Activated CD8-positive, alpha-beta memory T cell treated with anti-CD3 and anti-CD28 coated beads for 4 hours (primary cell): ENCODE data around the gene GPR87.

Source experiments
- DNase-seq, 2 donors: peaks; one replicate each; pipeline ENCODE4 v3.0.0-alpha.2; 2020; ENCODE audit warnings: low read depth in 2 of 2

The GPR87 gene

DNA sequence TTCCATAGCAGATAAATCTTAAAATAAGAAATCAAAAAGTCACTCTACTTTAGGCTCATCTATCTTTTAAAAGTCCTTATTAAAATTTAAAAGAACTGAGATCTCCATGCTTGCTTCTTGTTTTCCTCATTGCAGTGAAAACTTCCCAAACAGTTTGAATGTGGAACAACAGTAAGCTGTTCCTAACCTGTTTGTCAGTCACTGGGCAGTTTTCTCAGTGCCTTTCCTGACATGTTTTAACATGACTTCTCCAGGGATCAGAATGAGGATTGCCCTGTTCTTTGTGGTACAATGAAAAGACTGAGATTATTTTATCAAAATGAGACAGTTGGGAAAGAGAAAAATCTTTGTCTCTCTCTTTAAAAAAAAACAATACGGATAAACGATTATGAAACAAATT lies 774 bp downstream of the GPR87 start:
- no peak for DNase-seq

DNA sequence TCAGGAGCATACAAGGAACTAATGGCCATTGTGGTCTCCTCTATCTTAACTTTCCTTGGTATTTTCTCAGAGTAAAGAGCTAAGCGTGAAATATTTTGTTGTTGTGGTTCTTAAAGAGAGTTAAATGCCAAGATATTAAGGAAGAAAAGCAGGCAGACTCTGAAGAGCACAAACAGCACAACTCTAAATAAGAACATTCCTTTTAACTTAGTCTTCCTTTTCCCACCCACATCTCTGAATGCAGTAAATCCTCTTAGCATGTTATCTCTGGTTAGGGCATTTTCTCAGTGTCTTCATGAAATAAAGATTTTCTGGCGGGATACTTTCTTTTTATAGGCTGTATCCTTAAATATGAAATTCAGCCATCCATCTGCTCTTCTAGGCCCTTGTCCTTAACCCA lies 1.5 kb downstream of the GPR87 start:
- DNase-seq, result no peak

DNA sequence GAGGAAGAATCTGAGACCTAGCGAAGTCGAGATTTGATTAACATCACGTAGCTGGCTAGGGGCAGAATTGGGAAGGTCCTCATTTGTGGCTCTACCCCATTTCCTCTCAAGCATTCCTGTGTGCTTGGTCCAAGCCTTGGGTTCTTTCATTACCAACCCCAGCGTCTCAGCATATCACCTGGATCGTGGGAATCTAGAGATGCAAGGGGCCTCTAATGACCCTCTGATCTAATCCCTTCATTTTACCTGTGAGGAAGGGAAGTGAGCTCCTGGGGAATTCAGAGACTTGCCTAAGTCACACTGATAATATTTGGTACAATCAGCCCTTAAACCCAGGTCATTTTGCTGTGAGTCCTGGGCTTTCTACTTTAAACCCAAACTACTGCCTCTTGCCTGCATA lies 2.0 kb downstream of the GPR87 start:
- DNase-seq, result no peak

DNA sequence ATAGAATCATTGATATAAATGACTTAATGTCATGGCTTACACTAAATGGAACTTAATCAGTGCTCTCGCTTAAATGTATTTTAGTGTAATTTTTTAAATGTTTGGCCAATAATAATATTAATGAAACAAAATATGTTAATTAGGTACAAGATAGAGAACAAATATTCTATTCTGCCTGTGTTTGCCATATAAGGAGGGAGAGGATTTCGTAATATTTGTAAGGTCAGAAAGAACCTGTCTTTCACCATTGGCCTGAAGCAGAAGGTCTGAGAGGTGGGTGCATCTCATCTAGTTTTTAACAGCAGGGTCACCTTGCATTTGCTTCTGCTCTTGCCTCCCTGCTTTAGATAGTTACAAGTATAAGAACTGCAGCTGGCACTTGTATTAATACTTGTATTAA lies 2.5 kb downstream of the GPR87 start:
- DNase-seq, result no peak

DNA sequence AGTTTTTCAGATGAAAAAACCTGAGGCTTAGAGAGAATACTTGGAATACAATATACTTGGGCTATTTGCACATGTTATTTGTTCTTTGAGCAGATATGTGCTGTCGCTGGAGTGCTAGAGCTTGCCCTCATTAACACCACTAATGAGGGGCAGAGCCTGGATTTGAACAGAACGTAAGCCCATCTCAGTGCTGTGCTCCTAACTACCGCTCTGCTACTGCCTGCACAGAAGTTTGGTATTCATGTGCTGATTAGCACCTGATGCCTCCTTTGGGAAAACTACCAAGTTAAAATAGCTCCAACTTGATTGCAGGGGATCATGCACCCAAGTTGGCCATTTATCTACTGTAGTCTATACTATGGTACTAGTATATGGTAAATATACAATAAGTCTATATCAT lies 3.6 kb downstream of the GPR87 start:
- DNase-seq, result no peak

DNA sequence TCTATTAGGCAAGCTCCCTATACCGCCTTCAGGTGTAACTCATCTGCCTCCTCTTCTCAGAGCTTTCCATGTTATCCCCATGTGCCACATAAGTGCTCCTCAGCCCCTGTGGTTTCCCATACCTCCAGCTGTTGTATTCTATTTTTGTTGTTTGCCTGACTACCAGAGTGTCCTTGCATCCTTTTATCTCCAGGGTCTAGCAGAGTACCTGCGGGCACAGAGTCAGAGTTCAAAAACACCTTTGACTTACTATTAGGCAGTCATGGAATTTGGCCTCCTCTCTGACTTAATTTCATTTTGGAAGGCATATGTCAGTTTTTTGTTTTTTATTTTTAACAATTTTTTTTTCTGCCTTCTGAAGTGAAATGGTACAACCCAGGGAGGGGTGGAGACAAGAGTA lies 7.1 kb downstream of the GPR87 start:
- DNase-seq, result no peak

DNA sequence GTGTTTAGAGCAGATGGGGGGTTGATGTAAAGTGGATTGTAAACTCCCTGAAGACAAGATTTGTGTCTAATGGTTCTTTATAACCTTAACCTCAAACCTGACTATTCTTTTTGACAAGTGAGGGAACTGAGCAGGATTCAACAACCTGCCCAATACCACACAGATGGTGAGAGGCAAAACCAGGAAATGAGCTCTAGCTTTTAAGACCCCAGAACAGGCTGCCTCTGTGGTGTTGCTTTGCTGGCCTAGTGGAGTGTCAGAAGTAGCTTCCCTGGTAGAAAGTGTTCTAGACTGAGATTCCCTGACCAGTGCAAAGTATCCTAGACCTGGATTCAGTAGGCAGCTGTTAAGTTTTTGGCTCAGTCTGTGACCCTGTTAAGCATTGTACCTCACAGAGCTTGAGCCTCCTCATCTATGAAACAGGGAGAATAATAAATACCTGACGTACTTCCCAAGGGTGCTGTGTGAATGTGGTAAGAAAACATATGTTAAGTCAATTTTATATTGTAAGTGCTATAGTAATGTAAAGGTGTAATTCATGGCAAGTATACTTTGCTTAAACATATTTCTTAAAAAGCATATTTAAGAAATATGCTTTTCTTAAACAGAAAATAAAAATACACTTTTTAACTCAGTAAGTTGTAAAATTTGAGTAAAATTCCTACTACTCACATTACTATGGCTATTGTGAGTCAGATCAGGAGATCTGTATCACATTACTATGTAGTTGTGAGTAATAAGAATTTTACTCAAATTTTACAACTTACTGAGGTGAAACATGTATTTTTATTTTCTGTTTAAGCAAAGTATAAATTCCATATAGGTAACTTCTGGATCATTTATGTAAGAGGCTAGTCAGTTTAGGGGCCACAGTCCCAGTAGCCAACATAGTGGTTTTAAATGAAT lies 8.8 kb downstream of the GPR87 start:
- no peak for DNase-seq

DNA sequence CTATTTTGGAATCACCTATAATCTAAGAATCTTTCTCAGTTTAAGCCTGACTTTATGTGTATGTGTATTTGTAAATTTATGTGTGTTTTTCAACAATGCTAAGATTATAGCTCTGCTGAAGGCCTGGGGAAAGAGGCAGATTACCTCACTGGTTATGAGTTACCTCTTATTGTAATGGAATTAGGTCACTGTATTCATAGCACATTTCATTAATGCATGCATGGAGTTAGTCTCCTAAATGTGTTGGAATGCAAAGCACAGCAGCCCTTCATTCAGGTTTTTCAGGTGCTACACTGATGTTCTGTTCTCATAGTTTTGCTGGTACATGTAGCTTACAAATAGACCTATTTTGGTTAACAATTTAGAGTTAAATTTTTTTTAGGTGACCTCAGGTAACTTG lies 9.5 kb downstream of the GPR87 start:
- DNase-seq, result no peak

DNA sequence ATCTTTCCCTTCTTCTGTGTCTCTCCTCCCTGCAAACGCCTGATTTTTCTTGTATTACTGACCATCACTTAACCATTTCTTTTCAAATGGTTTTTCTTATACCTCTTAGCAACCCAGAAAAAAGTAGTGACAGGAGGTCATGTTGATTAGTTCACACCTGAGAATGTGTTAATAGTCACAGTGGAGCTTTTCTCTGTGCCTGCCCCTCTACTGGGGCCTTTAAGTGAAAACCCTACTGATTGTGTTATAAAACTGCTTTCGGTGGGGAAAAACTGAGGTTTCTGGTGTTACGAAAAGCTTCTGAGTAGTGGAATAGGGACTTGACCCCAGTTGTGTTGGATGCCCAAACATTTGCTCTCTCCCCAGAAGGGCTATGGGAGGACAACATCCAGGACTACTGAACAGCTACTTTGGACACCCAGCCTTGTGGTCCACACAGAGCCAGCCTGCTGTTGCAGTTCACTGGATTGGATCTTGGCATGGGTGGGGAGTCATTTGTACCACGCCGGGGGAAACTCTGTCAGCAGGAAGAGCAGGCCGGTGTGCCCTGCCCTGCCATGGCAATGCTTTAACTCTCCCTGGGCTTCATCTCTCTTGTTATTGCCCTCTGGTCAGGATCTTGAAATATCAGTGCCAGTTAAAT lies 10.3 kb downstream of the GPR87 start:
- DNase-seq, result no peak

DNA sequence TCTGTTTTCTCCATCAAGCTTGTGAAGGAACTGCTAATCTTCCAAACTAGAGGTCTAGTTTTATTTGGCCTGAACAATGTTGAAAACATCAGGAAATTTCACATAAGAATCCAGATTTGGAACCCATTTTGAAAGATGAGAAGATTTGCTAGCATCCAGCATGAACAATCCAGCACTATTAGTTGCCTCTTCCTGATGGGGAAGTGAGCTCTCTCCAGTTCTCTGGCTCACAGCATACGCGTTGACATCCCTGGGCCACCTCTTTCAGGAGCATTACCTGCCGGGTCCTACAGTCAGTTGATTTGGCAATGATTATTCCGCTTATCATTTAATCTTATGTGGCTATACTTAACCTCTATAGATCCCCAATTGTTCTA lies 10.9 kb downstream of the GPR87 start:
- DNase-seq, result no peak

DNA sequence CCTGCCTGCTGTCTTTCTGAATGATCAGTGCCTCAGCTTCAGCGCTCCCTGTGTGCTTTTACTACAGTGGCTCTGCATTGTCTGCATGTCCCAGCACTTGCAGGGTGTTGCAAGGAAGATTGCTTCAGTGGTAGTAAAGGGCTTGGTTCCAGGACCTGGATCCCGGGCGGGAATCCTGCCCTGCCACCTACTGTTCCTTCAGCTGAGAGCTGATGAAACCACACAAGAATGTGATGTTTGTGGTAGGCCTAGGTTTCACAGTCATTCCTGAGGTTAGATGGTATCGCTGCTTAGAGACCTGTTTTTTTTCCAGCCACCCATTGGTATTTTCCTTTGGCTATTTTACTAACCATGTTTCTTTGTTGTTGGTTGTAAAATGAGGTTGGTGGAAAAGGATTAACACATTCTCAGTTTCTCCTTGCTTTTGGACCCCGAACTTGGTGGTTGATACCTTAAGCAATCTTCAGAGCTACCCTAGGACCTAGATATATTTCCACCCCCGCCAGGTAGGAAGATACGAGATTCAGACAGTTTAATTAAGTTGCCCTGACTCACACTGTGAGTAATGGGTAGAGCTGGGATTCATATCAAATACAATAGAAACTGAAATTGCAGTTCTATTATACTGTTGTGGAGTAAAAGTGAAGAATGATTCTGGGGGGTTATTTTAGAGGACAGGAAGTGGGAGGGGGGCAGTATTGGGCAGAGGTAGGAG lies 11.4 kb downstream of the GPR87 start:
- no peak for DNase-seq

DNA sequence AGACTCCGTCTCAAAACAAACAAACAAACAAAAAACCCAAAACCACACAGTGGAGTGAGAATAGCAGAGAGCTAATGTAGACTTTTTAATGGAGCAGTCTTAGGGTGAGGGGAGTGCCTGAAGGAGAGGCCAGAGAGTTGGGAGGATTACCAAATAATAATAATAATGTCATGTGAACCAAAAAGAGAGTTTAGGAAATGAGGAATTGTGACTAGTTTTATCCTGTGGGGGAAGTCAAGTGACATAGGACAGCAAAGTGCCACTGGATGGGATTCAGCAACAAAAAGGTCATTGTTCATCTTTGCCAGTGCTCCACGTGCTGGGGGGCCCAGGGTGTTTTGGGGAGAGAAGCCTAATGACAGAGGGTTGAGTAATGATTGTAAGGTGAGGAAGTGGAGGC lies 12.9 kb downstream of the GPR87 start:
- no peak for DNase-seq

DNA sequence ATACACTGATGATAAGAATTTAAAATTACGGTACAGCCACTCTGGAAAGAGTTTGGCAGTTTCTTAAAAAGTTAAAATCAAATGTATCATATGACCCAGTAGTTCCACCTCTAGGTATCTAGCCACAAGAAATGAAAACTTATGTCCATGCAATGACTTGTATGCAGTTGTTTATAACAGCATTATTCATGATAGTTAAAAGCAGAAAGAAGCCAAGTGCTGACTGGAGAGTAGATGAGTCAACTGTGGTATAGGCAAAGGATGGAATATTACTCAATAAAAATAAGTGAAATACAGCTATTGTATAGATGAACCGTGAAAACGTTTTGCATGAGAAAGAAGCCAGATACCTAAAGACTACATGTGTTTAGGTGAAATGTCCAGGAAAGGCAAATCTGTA lies 14.8 kb downstream of the GPR87 start:
- DNase-seq, result no peak

DNA sequence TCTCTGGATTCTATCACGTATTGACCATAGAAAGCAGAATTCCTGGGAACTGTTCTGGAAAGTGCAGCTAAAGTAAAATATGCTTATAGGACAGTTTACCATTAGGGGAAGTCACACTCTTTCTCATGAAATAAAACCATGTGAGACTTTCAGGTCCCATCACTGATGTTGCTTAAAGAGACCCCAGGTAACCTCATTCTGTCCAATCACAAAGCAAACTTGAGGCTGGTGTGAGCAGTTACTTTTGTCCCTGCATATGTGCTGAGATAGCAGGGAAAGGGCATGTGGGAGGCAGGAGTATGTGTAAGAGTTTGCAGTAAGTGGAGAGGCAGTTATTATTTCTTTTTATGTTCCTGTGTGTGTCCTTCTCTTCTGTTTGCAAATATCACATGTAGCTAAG lies 16.1 kb downstream of the GPR87 start:
- DNase-seq, result no peak

DNA sequence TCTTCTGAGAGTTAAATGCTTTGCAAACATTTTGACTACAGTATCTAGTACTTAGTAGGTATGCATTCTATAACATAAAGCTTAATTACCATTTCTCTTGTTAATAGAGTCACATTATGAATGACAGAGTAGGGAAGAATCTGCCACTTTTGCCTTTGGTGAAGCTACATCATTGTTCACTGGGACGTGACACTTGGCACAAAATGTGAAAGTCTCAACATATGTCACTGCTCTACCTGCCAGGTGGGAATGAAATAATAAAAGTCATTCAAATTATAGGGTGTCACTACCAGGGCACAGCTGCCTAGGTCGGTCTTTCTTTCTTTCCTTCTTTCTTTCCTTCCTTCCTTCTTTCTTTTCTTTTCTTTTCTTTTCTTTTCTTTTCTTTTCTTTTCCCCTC lies 17.6 kb downstream of the GPR87 start:
- DNase-seq, result no peak

DNA sequence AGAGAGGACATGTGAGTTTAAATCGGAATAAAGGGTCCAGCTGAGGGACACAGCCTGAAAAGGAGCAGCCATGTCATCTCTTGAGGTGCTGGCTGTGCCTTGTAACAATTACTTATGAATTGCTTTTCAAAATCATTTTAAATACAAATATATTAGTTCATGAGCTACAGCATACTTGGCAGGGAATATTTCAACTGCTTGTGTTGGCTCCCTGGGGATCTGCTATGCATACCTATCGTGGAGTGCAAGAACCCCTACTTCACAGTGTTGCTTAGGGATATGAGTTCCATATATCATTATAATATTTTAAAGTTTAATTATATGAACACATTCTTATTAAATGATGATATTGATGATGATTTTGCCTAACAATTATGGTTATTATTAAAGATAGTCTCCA lies 19.2 kb downstream of the GPR87 start:
- no peak for DNase-seq

DNA sequence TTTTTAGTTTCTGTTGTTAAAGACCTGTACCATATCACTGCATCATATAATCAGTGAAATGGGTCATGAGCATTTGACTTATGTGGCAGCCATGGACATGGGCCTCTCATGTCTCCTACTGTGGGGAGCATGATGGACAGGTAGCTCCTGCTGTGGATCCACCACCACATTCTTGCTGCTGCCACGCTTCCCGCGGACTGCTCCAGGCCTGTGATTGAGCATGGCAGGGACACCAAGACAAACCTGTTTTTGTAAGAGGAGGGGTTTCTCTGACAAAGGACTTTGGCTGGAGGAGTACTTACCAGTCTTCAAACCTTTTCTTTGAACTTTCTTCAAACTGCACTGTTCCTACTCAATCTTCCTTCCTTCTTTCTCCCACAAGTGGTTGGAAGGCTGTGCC lies 20.4 kb downstream of the GPR87 start:
- DNase-seq, result no peak

DNA sequence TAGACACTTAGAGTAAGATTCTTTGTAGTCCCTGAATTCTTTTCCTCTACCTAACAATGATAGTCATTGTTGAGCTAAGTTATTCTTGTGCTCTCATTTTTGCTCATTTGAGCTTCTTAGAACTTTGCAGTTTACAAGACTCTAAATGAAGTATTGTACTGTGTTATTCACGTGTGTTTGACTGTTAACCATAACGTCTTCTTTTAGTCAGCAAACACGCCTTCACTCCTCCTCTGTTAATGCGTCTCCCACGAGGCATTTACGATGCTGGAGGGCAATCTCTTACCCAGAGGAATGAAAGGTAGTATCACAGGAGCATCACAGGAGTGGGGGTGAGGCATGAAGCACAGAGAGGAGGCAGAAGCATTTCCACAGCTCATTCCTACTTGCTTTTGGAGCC lies 23.5 kb downstream of the GPR87 start:
- DNase-seq, result no peak

DNA sequence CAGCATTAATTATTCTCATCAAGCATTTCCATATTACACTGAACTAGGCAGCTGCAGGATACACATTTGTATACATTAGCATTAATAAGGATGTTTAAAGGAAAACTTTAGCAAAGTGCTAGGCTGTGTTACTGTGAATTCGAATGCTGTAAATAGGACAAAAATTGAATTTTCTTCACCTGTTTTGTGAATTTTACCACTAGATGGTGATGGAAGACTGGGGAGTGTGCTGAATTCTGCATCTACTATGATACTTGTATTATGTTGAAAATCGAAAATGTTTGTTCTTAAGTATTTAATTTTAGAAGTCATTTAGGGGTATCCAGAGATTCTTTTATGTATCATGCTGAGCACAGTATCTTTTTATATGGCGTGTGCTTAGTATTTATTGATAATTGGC lies 25.9 kb downstream of the GPR87 start:
- DNase-seq, result no peak

DNA sequence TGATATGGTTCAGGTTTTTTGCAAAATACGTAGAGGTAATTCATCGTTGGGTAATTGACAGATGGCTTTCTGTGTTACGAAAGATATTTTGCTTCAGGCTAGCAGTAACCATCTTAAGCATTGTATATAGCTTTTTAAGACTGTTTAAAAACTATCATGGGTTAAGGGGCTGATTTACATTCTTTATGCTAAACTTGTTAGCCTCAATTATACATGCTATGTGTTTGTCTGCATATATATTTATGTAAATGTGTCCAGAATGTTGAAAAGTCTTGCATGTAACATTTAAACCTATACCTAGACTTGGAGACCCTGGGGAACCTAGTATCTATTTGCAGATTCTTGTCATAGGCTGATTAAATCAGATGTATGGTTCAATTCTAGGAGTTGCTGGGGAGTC lies 27.2 kb downstream of the GPR87 start:
- DNase-seq, result no peak

DNA sequence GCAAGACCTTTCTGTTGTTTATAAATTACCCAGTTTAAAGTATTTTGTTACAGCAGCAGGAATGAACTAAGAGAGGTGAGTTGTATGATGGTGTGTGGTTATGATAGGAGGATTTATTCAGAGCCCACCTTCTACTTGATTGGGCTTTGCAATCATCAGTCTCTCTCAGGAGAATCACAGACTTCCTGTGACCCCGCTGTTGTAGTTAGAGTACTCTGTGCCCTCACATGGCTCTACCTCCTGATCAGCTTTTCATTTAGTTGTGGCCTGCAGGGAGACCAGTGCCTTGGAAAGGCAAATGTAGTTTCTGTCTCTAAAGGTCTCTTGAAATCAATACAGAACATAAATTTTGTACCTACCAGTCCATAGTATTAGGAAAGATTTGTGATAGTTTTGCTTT lies 30.7 kb downstream of the GPR87 start:
- DNase-seq, result no peak

DNA sequence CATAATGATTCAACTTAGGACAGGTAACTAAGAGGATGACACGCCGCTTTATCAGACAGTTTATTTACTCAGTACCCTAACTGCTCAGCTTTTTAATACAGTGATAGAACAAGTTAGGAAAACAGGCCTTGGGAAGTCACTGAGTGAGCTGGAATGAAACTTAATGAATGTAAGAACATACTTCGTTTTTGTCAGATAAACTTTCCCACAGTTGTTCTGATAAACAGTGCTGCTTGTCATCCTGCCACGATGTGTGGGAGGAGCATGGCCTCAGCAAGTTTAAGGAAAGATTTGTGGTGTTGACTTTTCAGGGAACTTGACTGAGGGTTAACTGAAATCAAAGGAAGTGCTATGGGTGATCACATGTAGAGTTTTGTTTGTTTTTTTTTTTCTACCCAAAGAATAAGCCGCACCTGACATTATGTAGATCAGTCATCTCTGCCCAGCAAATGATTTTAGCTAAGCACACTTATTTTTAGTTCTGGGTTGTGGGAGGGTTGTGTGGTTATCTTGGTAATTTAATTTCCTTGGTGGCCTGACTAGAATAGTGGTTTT lies 32.6 kb downstream of the GPR87 start:
- DNase-seq, result no peak

DNA sequence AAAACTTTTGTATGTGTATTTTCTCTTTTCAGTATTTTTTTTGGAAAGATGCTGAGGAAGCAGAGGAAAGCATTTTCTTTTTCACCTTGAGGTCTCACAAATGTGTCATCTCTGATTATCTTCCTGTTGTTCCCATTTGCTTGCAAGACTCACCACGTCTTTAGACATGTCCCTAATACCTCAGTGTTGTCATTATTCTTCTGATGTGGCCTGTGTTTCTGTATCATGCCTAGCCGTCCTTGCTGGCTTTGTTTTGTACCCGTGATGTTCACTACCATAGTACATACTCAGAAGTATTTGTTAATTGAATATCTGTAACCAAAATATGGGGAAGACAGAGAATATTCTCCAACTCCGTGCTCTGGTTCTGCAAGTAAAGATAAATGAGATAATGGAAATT lies 33.2 kb downstream of the GPR87 start:
- no peak for DNase-seq
